H1 (cell line): ENCODE measurements around the gene RELT. TPM values are rescaled to one million over a fixed set of nuclear protein-coding genes. Genes with fewer than 3 reads are reported as not detected.

Experiments
- CTCF ChIA-PET: fragments of 300-600 bp; sonication (Branson Sonifier 250); formaldehyde crosslinking; loops from one replicate; lab custom pipeline; 2021; ENCODE audit not compliant: partially characterized antibody; lab: Charles Lee
- POLR2A ChIA-PET: fragments of 300-600 bp; sonication (Branson Sonifier 250); formaldehyde crosslinking; loops from one replicate; lab custom pipeline; 2021; ENCODE audit warnings: inconsistent platforms; ENCODE audit not compliant: partially characterized antibody; lab: Charles Lee
- DNase-seq, 2 experiments: peaks; one replicate each; pipeline versions ENCODE4 v3.0.0 to v3.0.0-alpha.2; 2010 to 2022; ENCODE audit warnings: low spot score in 2 of 2, low read depth in 1 of 2, mixed read lengths in 1 of 2
- FAIRE-seq: peaks from 2 replicates; lab custom pipeline; 2011; peaks lifted over from hg19 to GRCh38; lab: Jason Lieb, UNC
- H2AFZ ChIP-seq: 2 replicates; pipeline ENCODE4 v1.8.1; 2012; ENCODE audit warnings: low read length, inconsistent platforms
- H2AK5ac ChIP-seq: 2 replicates; pipeline ENCODE4 v1.6.1; 2013; ENCODE audit warnings: low read depth, low read length
- H2BK120ac ChIP-seq: replicated peaks from 2 replicates; pipeline ENCODE3; 2013; ENCODE audit warnings: low read depth, low read length, inconsistent platforms
- H2BK12ac ChIP-seq: 2 replicates; pipeline ENCODE4 v1.6.1; 2013; ENCODE audit warnings: low read depth, low read length
- H2BK15ac ChIP-seq: 2 replicates; pipeline ENCODE4 v1.6.1; 2013; ENCODE audit warnings: low read length
- H2BK20ac ChIP-seq: 2 replicates; pipeline ENCODE4 v1.6.1; 2013; ENCODE audit warnings: low read length
- H2BK5ac ChIP-seq: 2 replicates; pipeline ENCODE4 v1.6.1; 2013; ENCODE audit warnings: low read depth, low read length
- H3K14ac ChIP-seq: 2 replicates; pipeline ENCODE4 v1.6.1; 2013; ENCODE audit warnings: inconsistent platforms; ENCODE audit not compliant: insufficient read length
- H3K18ac ChIP-seq: 2 replicates; pipeline ENCODE4 v1.6.1; 2013; ENCODE audit warnings: low read length; ENCODE audit errors: extremely low read depth
- H3K23ac ChIP-seq: 2 replicates; pipeline ENCODE4 v1.6.1; 2013; ENCODE audit warnings: inconsistent platforms; ENCODE audit not compliant: insufficient read length
- H3K23me2 ChIP-seq: 2 replicates; pipeline ENCODE4 v1.6.1; 2013; ENCODE audit warnings: low read depth, low read length
- H3K27ac ChIP-seq: 2 replicates; pipeline ENCODE4 v1.6.1; 2011; ENCODE audit warnings: low read depth, low read length, inconsistent platforms
- H3K27me3 ChIP-seq, 4 experiments: replicated peaks in 1 of 4; 1 replicate in 1 of 4; 2 replicates in 3 of 4; pipeline versions ENCODE4 v1.6.1 to v1.8.1; 2011 to 2013; ENCODE audit warnings: low read length in 3 of 4, mild to moderate bottlenecking in 3 of 4, inconsistent platforms in 2 of 4, mixed read lengths in 2 of 4, moderate library complexity in 1 of 4; ENCODE audit not compliant: control insufficient read depth in 3 of 4, insufficient read depth in 3 of 4; ENCODE audit errors: extremely low read depth in 1 of 4
- H3K36me3 ChIP-seq, 4 experiments: 2 replicates each; pipeline versions ENCODE4 v1.6.1 to v1.8.1; 2011 to 2013; ENCODE audit warnings: mild to moderate bottlenecking in 4 of 4, low read length in 3 of 4, moderate library complexity in 2 of 4, control low read depth in 1 of 4, inconsistent platforms in 1 of 4; ENCODE audit not compliant: insufficient read depth in 4 of 4, control insufficient read depth in 2 of 4
- H3K4ac ChIP-seq: replicated peaks from 2 replicates; pipeline ENCODE3; 2013; ENCODE audit warnings: low read length, low read depth, mixed read lengths, inconsistent platforms; ENCODE audit not compliant: insufficient read length
- H3K4me1 ChIP-seq, 4 experiments: replicated peaks in 1 of 4; 1 replicate in 1 of 4; 2 replicates in 3 of 4; pipeline versions ENCODE4 v1.6.1 to v1.8.1; 2011 to 2013; ENCODE audit warnings: low read length in 3 of 4, inconsistent platforms in 2 of 4, mixed read lengths in 1 of 4; ENCODE audit not compliant: insufficient read depth in 4 of 4, control insufficient read depth in 3 of 4
- H3K4me2 ChIP-seq, 2 experiments: 2 replicates each; pipeline versions ENCODE4 v1.6.1 to v1.8.1; 2011 to 2013; ENCODE audit warnings: low read depth in 2 of 2, low read length in 2 of 2, control low read depth in 1 of 2, inconsistent platforms in 1 of 2, mild to moderate bottlenecking in 1 of 2; ENCODE audit not compliant: insufficient read depth in 1 of 2
- H3K4me3 ChIP-seq, 4 experiments: fragments of 200-600, 300-600 bp in 1 of 4; sonication (generic), shearing (Covaris generic), sonication (Bioruptor Twin) in 1 of 4; 2 replicates each; pipeline versions ENCODE4 v1.5.1 to v1.8.1; 2011 to 2016; ENCODE audit warnings: low read length in 4 of 4, low read depth in 3 of 4, control low read depth in 2 of 4, inconsistent platforms in 2 of 4, mild to moderate bottlenecking in 2 of 4, mixed read lengths in 1 of 4, moderate library complexity in 1 of 4; ENCODE audit not compliant: insufficient read depth in 2 of 4; ENCODE audit errors: extremely low read depth in 1 of 4
- H3K56ac ChIP-seq: replicated peaks from 2 replicates; pipeline ENCODE3; 2013; ENCODE audit warnings: low read depth, mild to moderate bottlenecking, mixed read lengths, low read length, inconsistent platforms; ENCODE audit not compliant: insufficient read length
- H3K79me1 ChIP-seq: 2 replicates; pipeline ENCODE4 v1.6.1; 2013; ENCODE audit warnings: low read depth, low read length, control low read depth
- H3K79me2 ChIP-seq, 2 experiments: 2 replicates each; pipeline versions ENCODE4 v1.6.1 to v1.8.1; 2012 to 2013; ENCODE audit warnings: low read length in 2 of 2, mild to moderate bottlenecking in 2 of 2, inconsistent platforms in 1 of 2; ENCODE audit not compliant: insufficient read depth in 2 of 2, control insufficient read depth in 1 of 2
- H3K9ac ChIP-seq, 4 experiments: replicated peaks in 1 of 4; 1 replicate in 1 of 4; 2 replicates in 3 of 4; pipeline versions ENCODE4 v1.6.1 to v1.8.1; 2011 to 2013; ENCODE audit warnings: low read depth in 3 of 4, low read length in 3 of 4, control low read depth in 2 of 4, mild to moderate bottlenecking in 2 of 4, moderate library complexity in 2 of 4, inconsistent platforms in 1 of 4; ENCODE audit errors: extremely low read depth in 1 of 4
- H3K9me3 ChIP-seq, 2 experiments: 2 replicates each; pipeline versions ENCODE4 v1.6.1 to v1.8.1; 2012 to 2013; ENCODE audit warnings: mild to moderate bottlenecking in 2 of 2, moderate library complexity in 2 of 2, control low read depth in 1 of 2, inconsistent platforms in 1 of 2, low read depth in 1 of 2, low read length in 1 of 2, mixed read lengths in 1 of 2; ENCODE audit not compliant: insufficient read depth in 2 of 2
- H4K20me1 ChIP-seq, 2 experiments: replicated peaks in 1 of 2; 2 replicates each; pipeline versions ENCODE3 to v1.8.1; 2011 to 2013; ENCODE audit warnings: inconsistent platforms in 2 of 2, low read length in 2 of 2, mild to moderate bottlenecking in 1 of 2; ENCODE audit not compliant: insufficient read depth in 2 of 2, control insufficient read depth in 1 of 2
- H4K5ac ChIP-seq: 2 replicates; pipeline ENCODE4 v1.6.1; 2013; ENCODE audit warnings: low read length, low read depth, mixed read lengths, inconsistent platforms; ENCODE audit not compliant: insufficient read length
- H4K8ac ChIP-seq: 2 replicates; pipeline ENCODE4 v1.8.0; 2013; ENCODE audit warnings: mild to moderate bottlenecking, moderate library complexity, low read length, inconsistent platforms; ENCODE audit not compliant: insufficient read depth; ENCODE audit errors: extremely low read depth
- H4K91ac ChIP-seq: replicated peaks from 2 replicates; pipeline ENCODE3; 2013; ENCODE audit warnings: low read length, mixed read lengths, inconsistent platforms; ENCODE audit not compliant: insufficient read length
- ATF2 ChIP-seq: IDR thresholded peaks from 2 replicates; pipeline ENCODE4 v1.6.1; 2012; ENCODE audit warnings: low read length, inconsistent platforms
- BACH1 ChIP-seq: IDR thresholded peaks from 2 replicates; pipeline ENCODE4 v1.6.1; 2012; ENCODE audit warnings: low read length, improper control_type of control experiment
- CHD1 ChIP-seq: IDR thresholded peaks from 2 replicates; pipeline ENCODE4 v1.6.1; 2012; ENCODE audit warnings: low read depth, low read length, improper control_type of control experiment
- KDM4A ChIP-seq: IDR thresholded peaks from one replicate; pipeline ENCODE4 v1.7.1; 2012; ENCODE audit warnings: low read depth, mild to moderate bottlenecking, moderate library complexity, low read length, inconsistent platforms; ENCODE audit not compliant: severe bottlenecking
- KDM5A ChIP-seq: fragments of 200-600 bp; IDR thresholded peaks from 2 replicates; pipeline ENCODE4 v1.7.1; 2012; ENCODE audit warnings: mild to moderate bottlenecking, low read length, inconsistent platforms, mixed read lengths
- POLR2A ChIP-seq, 2 experiments: IDR thresholded peaks; 1 replicate in 1 of 2; 2 replicates in 1 of 2; pipeline ENCODE4 v1.6.1; 2011; ENCODE audit warnings: low read depth in 2 of 2, low read length in 2 of 2, mild to moderate bottlenecking in 2 of 2; ENCODE audit errors: control extremely low read depth in 1 of 2
- WGBS, 2 experiments: shearing (Covaris generic) in 1 of 2; methylation state at CpG; one replicate each; pipeline versions ENCODE4 v1.1.6 to v1.1.7; 2013 to 2015; ENCODE audit warnings: low lambda C conversion rate in 2 of 2, mixed read lengths in 2 of 2, inconsistent platforms in 1 of 2, low coverage in 1 of 2, missing lambda C conversion rate in 1 of 2; ENCODE audit not compliant: insufficient replicate concordance in 2 of 2, insufficient coverage in 1 of 2, insufficient read length in 1 of 2; ENCODE audit errors: extremely low coverage in 1 of 2, missing lambda C conversion rate in 1 of 2; 5-methylcytosine and 5-hydroxymethylcytosine counted together
- polyA plus RNA-seq, 7 experiments: library from polyadenylated mRNA; depleted of rRNA in 3 of 7; stranded (reverse) in 5 of 7; unstranded in 2 of 7; fragments of >200 nt in 5 of 7; fragments of 200-250 nt in 2 of 7; gene quantifications; 1 replicate in 5 of 7; 2 replicates in 1 of 7; 4 replicates in 1 of 7; pipeline versions ENCODE4 v1.2.1 to v1.2.3, GENCODE V29; 2011 to 2013; ENCODE audit warnings: missing spikeins in 2 of 7, mixed read lengths in 2 of 7
- total RNA-seq: library from RNA; stranded (reverse); fragmentation: NEBNext Ultra II Directional; extraction: Animal tissue kit (Norgen Biotek cat#: 25700); gene quantifications from 2 replicates; pipeline ENCODE4 v1.2.1, GENCODE V29; 2021

RELT gene
- total and polyA plus RNA-seq, 2 of the 8 experiments (the other 6 are each of a cell fraction or from before 2014, with no cell fraction given), result 3.4 to 5.7 TPM

GRCh38 chr11:73405146-73405510 is 28.9 kb downstream of the RELT start:
- no peak overlapping the region for H4K91ac ChIP-seq
- H3K4me3 ChIP-seq, result no peak overlapping the region
- H3K27me3 ChIP-seq, result no peaks in the 10 kb centered on the region
- H2BK120ac ChIP-seq, result no peak overlapping the region
- TF ChIP-seq ATF2 (no peak), POLR2A (IDR thresholded peaks at IDR 0.05; ENCODE audit: control extremely low read depth in 1 of 2, low read depth in 2 of 2, low read length in 2 of 2) (no peak), BACH1 (no peak), KDM5A (no peak), KDM4A (no peak), CHD1 (no peak)
- H4K20me1 ChIP-seq, result peaks cover 0 to 3% of the 10 kb centered on the region in 2 experiments
- ChIA-PET CTCF (interaction anchor here (1.0 to 10.1 kb wide), 8 partner anchors 9 to 256 kb away, joined by 3 to 83 read pairs (median 14); no protein-coding TSS in a partner anchor), POLR2A (interaction anchor here (0.6 to 1.3 kb wide), 2 partner anchors 15 to 193 kb away, joined by 3 read pairs; no protein-coding TSS in a partner anchor)
- no peak overlapping the region for H2AFZ ChIP-seq
- no peaks in the 10 kb centered on the region for H3K9me3 ChIP-seq
- H2BK15ac ChIP-seq, result no peak overlapping the region
- no peaks in the 10 kb centered on the region for H3K23me2 ChIP-seq
- H2BK20ac ChIP-seq, result no peak overlapping the region
- no peak overlapping the region for H3K56ac ChIP-seq
- no peak overlapping the region for H3K23ac ChIP-seq
- H3K27ac ChIP-seq, result no peak overlapping the region
- no peak overlapping the region for H4K8ac ChIP-seq
- H2AK5ac ChIP-seq, result no peak overlapping the region
- H3K36me3 ChIP-seq, result peaks cover 0 to 20% (median 6%) of the 10 kb centered on the region in 4 experiments; a peak in 5 of 8 replicates
- no peak overlapping the region for H2BK12ac ChIP-seq
- H3K14ac ChIP-seq, result no peak overlapping the region
- no peak overlapping the region for H3K4me2 ChIP-seq
- no peak overlapping the region for H4K5ac ChIP-seq
- FAIRE-seq (no peak), DNase-seq (no peak)
- no peak overlapping the region for H3K9ac ChIP-seq
- WGBS, 2 experiments, result 87% methylated on average over 8 of the region's 8 CpGs; no CpG with 5 or more reads in 1 of the 2 experiments
- no peaks in the 10 kb centered on the region for H3K79me2 ChIP-seq
- no peak overlapping the region for H3K4ac ChIP-seq
- H2BK5ac ChIP-seq, result no peak overlapping the region
- H3K18ac ChIP-seq, result no peak overlapping the region
- no peaks in the 10 kb centered on the region for H3K79me1 ChIP-seq
- peaks cover 0 to 3% (median 1%) of the 10 kb centered on the region in 4 experiments; a peak in 4 of 7 replicates for H3K4me1 ChIP-seq
